NCI-H2196 treated with DMSO at 0.1 percent for 48 hours (cell line): ENCODE measurements around the gene BBS12.
"Not testable (repeated sequence)": the region's sequence is repeated elsewhere in the genome, so short reads cannot be mapped to it uniquely, and the experiment has no call there.

Source experiments
- DNase-seq: peaks from one replicate; lab custom pipeline; 2025; ENCODE audit not compliant: unreplicated experiment; lab: John Stamatoyannopoulos, UW

The BBS12 gene

GRCh38 chr4:122764071-122764820, 31.7 kb downstream of the BBS12 start:
- no peak for DNase-seq

GRCh38 chr4:122764821-122765215, 32.3 kb downstream of the BBS12 start:
- DNase-seq = no peak

GRCh38 chr4:122765692-122766352, 33.3 kb downstream of the BBS12 start:
- DNase-seq = no peak

- DNase-seq = no peak
These were observed 33.8 kb downstream of the BBS12 start for GRCh38 chr4:122766353-122766705.

GRCh38 chr4:122766950-122767349, 34.4 kb downstream of the BBS12 start:
- no peak for DNase-seq

- DNase-seq = no peak
These were observed 39.2 kb downstream of the BBS12 start for GRCh38 chr4:122771724-122772123.

- no peak for DNase-seq
These were observed 39.8 kb downstream of the BBS12 start for GRCh38 chr4:122772311-122772710.

GRCh38 chr4:122772986-122773385, 40.5 kb downstream of the BBS12 start:
- no peak for DNase-seq

GRCh38 chr4:122775039-122775438, 42.5 kb downstream of the BBS12 start:
- DNase-seq = no peak

GRCh38 chr4:122775987-122776836, 43.7 kb downstream of the BBS12 start:
- no peak for DNase-seq

- no peak for DNase-seq
These were observed 44.4 kb downstream of the BBS12 start for GRCh38 chr4:122776916-122777315.

GRCh38 chr4:122777846-122778673, 45.6 kb downstream of the BBS12 start:
- no peak for DNase-seq

GRCh38 chr4:122781486-122781885, 49.0 kb downstream of the BBS12 start:
- no peak for DNase-seq

GRCh38 chr4:122783301-122784215, 51.1 kb downstream of the BBS12 start:
- DNase-seq = no peak

- DNase-seq = no peak
These were observed 51.8 kb downstream of the BBS12 start for GRCh38 chr4:122784261-122784660.

- no peak for DNase-seq
These were observed 52.6 kb downstream of the BBS12 start for GRCh38 chr4:122785099-122785498.

GRCh38 chr4:122786296-122786695, 53.8 kb downstream of the BBS12 start:
- DNase-seq = not testable (repeated sequence)

GRCh38 chr4:122786920-122787319, 54.4 kb downstream of the BBS12 start:
- not testable (repeated sequence) for DNase-seq

GRCh38 chr4:122787940-122788339, 55.4 kb downstream of the BBS12 start:
- DNase-seq = no peak

- no peak for DNase-seq
These were observed 56.4 kb downstream of the BBS12 start for GRCh38 chr4:122788935-122789334.
